22Rv1 (cell line): ENCODE data around the gene SYNE4.

Experiments
- CTCF ChIP-seq: fragments of 450-650 bp; IDR thresholded peaks from 2 replicates; pipeline ENCODE4 v1.5.1; 2017; ENCODE audit warnings: mild to moderate bottlenecking
- ZFX ChIP-seq: fragments of 450-650 bp; IDR thresholded peaks from 2 replicates; pipeline ENCODE4 v1.6.1; 2017; ENCODE audit warnings: antibody characterized with exemption, borderline replicate concordance

GRCh38 chr19:36010402-36010801 is 1.8 kb upstream of the SYNE4 start:
- TF ChIP-seq CTCF (no peak), ZFX (no peak)
